Aorta (tissue), 5 donors: ENCODE data around the gene SCYGR2. TPM values are rescaled to one million over a fixed set of nuclear protein-coding genes. Genes with fewer than 3 reads are reported as not detected.

Source experiments
- ATAC-seq: fragments of 200-7000 bp; cut with Tn5 transposase; one replicate; pipeline ENCODE4 v1.9.1; 2022; ENCODE audit warnings: moderate library complexity; ENCODE audit not compliant: low FRiP score
- DNase-seq, 2 donors: peaks; one replicate each; pipeline ENCODE4 v3.0.0-alpha.2; 2020
- H3K27ac ChIP-seq, 2 donors: one replicate each; pipeline ENCODE4 v1.5.1; 2013; ENCODE audit warnings: low read length in 2 of 2, mild to moderate bottlenecking in 2 of 2, moderate library complexity in 2 of 2, control low read depth in 1 of 2, inconsistent platforms in 1 of 2, low read depth in 1 of 2
- H3K27me3 ChIP-seq, 2 donors: one replicate each; pipeline ENCODE4 v1.6.1; 2013; ENCODE audit warnings: control low read depth in 1 of 2, low read length in 1 of 2, mild to moderate bottlenecking in 1 of 2, moderate library complexity in 1 of 2; ENCODE audit not compliant: insufficient read depth in 2 of 2, control insufficient read depth in 1 of 2
- H3K36me3 ChIP-seq, 2 donors: one replicate each; pipeline ENCODE4 v1.6.1; 2013; ENCODE audit warnings: control low read depth in 1 of 2, low read length in 1 of 2, mild to moderate bottlenecking in 1 of 2; ENCODE audit not compliant: insufficient read depth in 2 of 2, control insufficient read depth in 1 of 2
- H3K4me1 ChIP-seq, 2 donors: one replicate each; pipeline ENCODE4 v1.6.1; 2013; ENCODE audit warnings: low read length in 2 of 2, control low read depth in 1 of 2, mild to moderate bottlenecking in 1 of 2, moderate library complexity in 1 of 2; ENCODE audit not compliant: insufficient read depth in 2 of 2, control insufficient read depth in 1 of 2
- H3K4me3 ChIP-seq, 2 donors: one replicate each; pipeline ENCODE4 v1.5.1; 2013; ENCODE audit warnings: low read length in 2 of 2, control low read depth in 1 of 2, mild to moderate bottlenecking in 1 of 2
- H3K9me3 ChIP-seq: one replicate; pipeline ENCODE4 v1.6.1; 2013; ENCODE audit warnings: mild to moderate bottlenecking, low read length; ENCODE audit not compliant: control insufficient read depth
- WGBS, 2 donors: extraction: QIAGEN DNeasy Blood & Tissue Kit; methylation state at CpG; one replicate each; pipeline ENCODE4 v1.1.7; 2013; 5-methylcytosine and 5-hydroxymethylcytosine counted together
- intact Hi-C, 2 donors: fragments of 100-400 bp; cut with DNase I; formaldehyde crosslinking; loops; one replicate each; pipeline versions ENCODE4 v1.14.2 to v1.15.0; 2022
- polyA plus RNA-seq, 2 donors: library from polyadenylated mRNA; stranded (reverse); fragments of 200-250 nt; gene quantifications; one replicate each; pipeline ENCODE4 v1.2.3, GENCODE V29; 2013
- total RNA-seq, 2 donors: library from RNA; stranded (reverse); fragmentation: NEBNext Ultra II Directional; extraction: Animal tissue kit (Norgen Biotek cat#: 25700); gene quantifications; one replicate each; pipeline ENCODE4 v1.2.1, GENCODE V29; 2021
- donor health status: healthy with polysubstance abuse.
- donor health status: Bipolar disorder and iron deficiency.
- donor health status: DM: no; HTN: no; CAD: no.
- donor health status: DM: no; HTN: no; CAD: no.
- donor health status: DM: yes; HTN: yes; CAD: no.

The SCYGR2 gene
- total and polyA plus RNA-seq, 4 donors = not detected

GRCh38 chr2:227606476-227606875 is 7.8 kb downstream of the SCYGR2 start:
- Histone ChIP-seq H3K4me1 (no peaks in the 10 kb centered on the region), H3K27me3 (no peaks in the 10 kb centered on the region), H3K9me3 (no peaks in the 10 kb centered on the region), H3K36me3 (no peaks in the 10 kb centered on the region), H3K27ac (no peak overlapping the region), H3K4me3 (no peak overlapping the region)
- ATAC-seq (peak; percentile 27), DNase-seq (no peak)
- WGBS, 2 donors = 29 to 48% methylated on average over 1 of the region's 1 CpG
- intact Hi-C loops = no loop called here

GRCh38 chr2:227607941-227608340 is 9.2 kb downstream of the SCYGR2 start:
- Histone ChIP-seq H3K36me3 (no peaks in the 10 kb centered on the region), H3K4me1 (no peaks in the 10 kb centered on the region), H3K4me3 (no peak overlapping the region), H3K9me3 (no peaks in the 10 kb centered on the region), H3K27me3 (no peaks in the 10 kb centered on the region), H3K27ac (no peak overlapping the region)
- ATAC-seq (no peak), DNase-seq (no peak)
- intact Hi-C loops = no loop called here
- WGBS, 2 donors = 55 to 68% methylated on average over 3 of the region's 3 CpGs

- ATAC-seq (no peak), DNase-seq (no peak)
- no peaks in the 10 kb centered on the region for H3K36me3 ChIP-seq
- intact Hi-C loops = no loop called here
- no peak overlapping the region for H3K4me3 ChIP-seq
- no peaks in the 10 kb centered on the region for H3K27me3 ChIP-seq
- WGBS, 2 donors = 83 to 88% methylated on average over 16 of the region's 16 CpGs
- no peaks in the 10 kb centered on the region for H3K9me3 ChIP-seq
- H3K27ac ChIP-seq = no peak overlapping the region
- H3K4me1 ChIP-seq = no peaks in the 10 kb centered on the region
These were observed 10.1 kb downstream of the SCYGR2 start for GRCh38 chr2:227608561-227609338.

- intact Hi-C loops = no loop called here
- Histone ChIP-seq H3K4me1 (no peaks in the 10 kb centered on the region), H3K4me3 (no peak overlapping the region), H3K27me3 (no peaks in the 10 kb centered on the region), H3K9me3 (no peaks in the 10 kb centered on the region), H3K27ac (no peak overlapping the region), H3K36me3 (no peaks in the 10 kb centered on the region)
- ATAC-seq = no peak
- WGBS, 2 donors = 89 to 91% methylated on average over 2 of the region's 2 CpGs
- no peak for DNase-seq
These were observed 11.4 kb downstream of the SCYGR2 start for GRCh38 chr2:227610123-227610522.

- WGBS, 2 donors = 80 to 82% methylated on average over 11 of the region's 11 CpGs
- H3K4me3 ChIP-seq = no peak overlapping the region
- H3K4me1 ChIP-seq = no peaks in the 10 kb centered on the region
- ATAC-seq (no peak), DNase-seq (no peak)
- no peaks in the 10 kb centered on the region for H3K9me3 ChIP-seq
- intact Hi-C loops = no loop called here
- no peaks in the 10 kb centered on the region for H3K27me3 ChIP-seq
- H3K36me3 ChIP-seq = no peaks in the 10 kb centered on the region
- no peak overlapping the region for H3K27ac ChIP-seq
These were observed 14.0 kb downstream of the SCYGR2 start for GRCh38 chr2:227612546-227613271.

- intact Hi-C loops = no loop called here
- Histone ChIP-seq H3K27me3 (no peaks in the 10 kb centered on the region), H3K4me1 (no peaks in the 10 kb centered on the region), H3K9me3 (no peaks in the 10 kb centered on the region), H3K27ac (no peak overlapping the region), H3K36me3 (no peaks in the 10 kb centered on the region), H3K4me3 (no peak overlapping the region)
- no peak for ATAC-seq
- no peak for DNase-seq
- WGBS, 2 donors = 71 to 75% methylated on average over 4 of the region's 4 CpGs
These were observed 14.6 kb downstream of the SCYGR2 start for GRCh38 chr2:227613272-227613660.

- Histone ChIP-seq H3K4me3 (no peak overlapping the region), H3K9me3 (no peaks in the 10 kb centered on the region), H3K4me1 (no peaks in the 10 kb centered on the region), H3K27ac (no peak overlapping the region), H3K36me3 (no peaks in the 10 kb centered on the region), H3K27me3 (no peaks in the 10 kb centered on the region)
- no peak for DNase-seq
- WGBS, 2 donors = 62 to 91% methylated on average over 1 to 4 of the region's 4 CpGs
- no peak for ATAC-seq
- intact Hi-C loops = no loop called here
These were observed 15.6 kb downstream of the SCYGR2 start for GRCh38 chr2:227614246-227614645.

- ATAC-seq (no peak), DNase-seq (no peak)
- Histone ChIP-seq H3K4me3 (no peak within 1 kb of the TSS), H3K27ac (no peak within 1 kb of the TSS), H3K27me3 (no peaks in the 10 kb centered on the region), H3K4me1 (no peaks in the 10 kb centered on the region), H3K9me3 (no peaks in the 10 kb centered on the region), H3K36me3 (no peaks in the 10 kb centered on the region)
- intact Hi-C loops = no loop called here
- 98 to 100% methylated on average over 1 to 4 of the region's 4 CpGs for WGBS, 2 donors
These were observed 16.0 kb downstream of the SCYGR2 start, which contains the start of gene SCYGR3 for GRCh38 chr2:227614740-227615139. TSS of gene SCYGR3 (minus strand) at chr2:227614840. CDS start at chr2:227614840, 0 bp downstream.

GRCh38 chr2:227615181-227615580 is 16.5 kb downstream of the SCYGR2 start:
- no peak for DNase-seq
- 92 to 95% methylated on average over 4 of the region's 4 CpGs for WGBS, 2 donors
- H3K36me3 ChIP-seq = no peaks in the 10 kb centered on the region

More at GRCh38 chr2:227615181-227615580, 16.5 kb downstream of the SCYGR2 start:
- ATAC-seq = no peak
- Histone ChIP-seq H3K27me3 (no peaks in the 10 kb centered on the region), H3K27ac (no peak overlapping the region), H3K9me3 (no peaks in the 10 kb centered on the region), H3K4me3 (no peak overlapping the region), H3K4me1 (no peaks in the 10 kb centered on the region)
- intact Hi-C loops = no loop called here
